Embryonic facial prominence (tissue), 1 donor: ENCODE results near the gene HP.
"Not testable (repeated sequence)": the region's sequence is repeated elsewhere in the genome, so short reads cannot be mapped to it uniquely, and the experiment has no call there.

ENCODE experiments used
- DNase-seq: peaks from one replicate; pipeline ENCODE4 v3.0.0-alpha.2; 2016; ENCODE audit errors: extremely low spot score

Gene HP, protein sequence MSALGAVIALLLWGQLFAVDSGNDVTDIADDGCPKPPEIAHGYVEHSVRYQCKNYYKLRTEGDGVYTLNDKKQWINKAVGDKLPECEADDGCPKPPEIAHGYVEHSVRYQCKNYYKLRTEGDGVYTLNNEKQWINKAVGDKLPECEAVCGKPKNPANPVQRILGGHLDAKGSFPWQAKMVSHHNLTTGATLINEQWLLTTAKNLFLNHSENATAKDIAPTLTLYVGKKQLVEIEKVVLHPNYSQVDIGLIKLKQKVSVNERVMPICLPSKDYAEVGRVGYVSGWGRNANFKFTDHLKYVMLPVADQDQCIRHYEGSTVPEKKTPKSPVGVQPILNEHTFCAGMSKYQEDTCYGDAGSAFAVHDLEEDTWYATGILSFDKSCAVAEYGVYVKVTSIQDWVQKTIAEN

DNA sequence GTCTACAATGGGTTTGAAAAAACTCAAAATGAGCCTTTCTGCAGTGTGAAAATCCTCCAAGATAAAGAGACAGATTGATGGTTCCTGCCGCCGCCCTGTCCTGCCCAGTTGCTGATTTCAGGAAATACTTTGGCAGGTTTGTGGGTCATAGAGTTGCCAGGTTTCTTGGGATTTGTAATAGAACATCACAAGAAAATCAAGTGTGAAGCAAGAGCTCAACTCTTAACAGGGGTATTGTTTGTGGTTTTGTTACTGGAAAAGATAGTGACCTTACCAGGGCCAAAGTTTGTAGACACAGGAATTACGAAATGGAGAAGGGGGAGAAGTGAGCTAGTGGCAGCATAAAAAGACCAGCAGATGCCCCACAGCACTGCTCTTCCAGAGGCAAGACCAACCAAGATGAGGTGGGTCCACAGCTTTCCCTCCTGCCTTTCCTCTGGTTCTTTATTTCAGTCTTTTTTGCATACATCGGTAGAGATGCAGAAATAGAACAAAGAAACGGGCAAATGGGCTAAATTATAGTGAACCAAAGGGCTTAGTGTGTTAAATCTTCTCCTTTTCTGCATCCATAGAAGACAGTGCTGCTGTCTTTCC lies at the start of gene HP:
Gene HP (plus strand): TSS at position 252 of the 594 bp plus-strand sequence. CDS start 148 bp downstream, at position 400.
- not testable (repeated sequence) for DNase-seq

DNA sequence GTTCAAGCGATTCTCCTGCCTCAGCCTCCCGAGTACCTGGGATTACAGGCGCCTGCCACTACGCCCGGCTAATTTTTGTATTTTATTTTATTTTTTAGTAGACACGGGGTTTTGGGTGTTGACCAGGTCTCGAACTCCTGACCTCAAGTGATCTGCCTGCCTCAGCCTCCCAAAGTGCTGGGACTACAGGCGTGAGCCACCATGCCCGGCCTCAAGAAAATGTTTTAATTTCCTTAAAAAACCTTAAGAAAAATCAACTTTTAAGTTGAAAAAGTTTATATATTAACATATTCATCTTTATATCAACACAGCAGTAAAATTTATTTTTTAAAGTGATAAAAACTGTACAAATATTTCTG lies 46.3 kb upstream of the HP start:
- not testable (repeated sequence) for DNase-seq

DNA sequence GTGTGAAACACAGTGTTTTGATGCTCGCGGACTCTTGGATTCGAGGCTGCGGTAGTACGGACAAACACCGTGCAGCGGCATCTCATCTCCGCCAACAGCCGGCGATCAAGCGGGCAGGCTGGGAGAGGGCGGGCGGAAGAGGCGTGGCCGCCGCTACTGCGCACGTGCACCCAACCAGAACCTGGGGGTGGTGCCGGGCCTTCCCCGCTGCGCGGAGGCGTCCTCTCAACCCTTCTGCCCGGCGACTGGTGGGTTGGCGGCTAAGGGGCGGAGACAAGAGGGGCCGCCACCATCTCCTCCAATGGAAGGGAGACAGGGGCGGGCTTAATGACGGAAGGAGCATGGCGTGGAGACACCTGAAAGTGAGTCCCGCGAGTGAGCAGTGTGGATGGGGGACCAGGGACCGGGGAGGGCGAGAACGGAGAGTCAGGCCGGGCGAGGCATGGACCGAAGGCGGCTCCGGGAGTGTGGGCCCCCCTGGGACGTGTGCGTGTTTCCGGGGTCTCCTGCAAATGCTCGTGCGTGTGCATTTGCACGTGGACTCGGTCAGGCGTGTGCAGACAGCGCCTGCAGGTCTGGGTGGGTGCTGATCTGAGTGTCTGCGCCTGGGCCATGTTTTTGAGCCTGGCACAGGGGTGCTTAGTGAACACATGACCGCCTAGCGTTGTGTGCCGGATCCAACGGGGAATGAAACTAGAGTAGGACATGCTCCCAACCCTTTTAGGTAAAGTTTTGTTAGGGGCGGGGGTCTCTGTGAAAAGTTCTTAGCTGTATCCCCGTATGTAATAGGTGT lies 45.7 kb upstream of the HP start, which contains the start of gene DHODH:
Gene DHODH (plus strand): TSS at position 321 of the 793 bp plus-strand sequence. CDS start 21 bp downstream, at position 342.
- DNase-seq: peak; percentile 94

DNA sequence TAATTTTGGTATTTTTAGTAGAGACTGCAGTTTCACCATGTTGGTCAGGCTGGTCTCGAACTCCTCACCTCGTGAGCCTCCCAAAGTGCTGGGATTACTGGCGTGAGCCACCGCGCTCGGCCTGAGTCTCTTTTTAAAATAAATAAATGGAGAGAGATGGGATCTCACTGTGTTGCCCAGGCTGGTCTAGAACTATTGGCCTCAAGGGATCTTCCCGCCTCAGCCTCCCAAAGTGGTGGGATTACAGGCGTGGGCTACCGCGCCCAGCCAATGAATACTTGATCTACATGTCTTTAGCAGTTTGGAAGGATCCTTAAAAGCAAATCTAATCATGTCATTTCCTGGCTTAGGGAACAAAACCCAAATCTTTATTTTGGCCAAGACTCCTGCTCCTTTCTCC lies 44.5 kb upstream of the HP start:
- no peak for DNase-seq

DNA sequence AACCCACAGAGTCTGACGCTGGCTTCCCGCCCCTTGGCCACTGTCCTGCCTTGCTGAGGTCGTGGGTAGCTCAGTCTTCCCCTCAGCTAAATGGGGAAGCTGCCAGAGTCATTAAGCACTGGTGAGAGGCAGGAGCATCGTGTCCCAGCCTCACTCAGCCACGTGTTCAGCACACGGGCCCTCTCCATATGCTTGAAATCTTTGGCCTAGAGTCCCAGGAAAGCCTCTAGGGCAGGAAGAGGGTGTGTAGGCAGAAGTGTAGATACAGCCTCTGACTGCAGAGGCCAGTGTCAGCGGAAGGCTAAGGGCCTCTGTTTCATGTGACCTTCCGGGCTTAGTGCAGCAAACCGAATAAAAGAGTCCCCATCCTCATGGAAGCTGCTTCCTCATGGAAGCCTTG lies 41.7 kb upstream of the HP start:
- no peak for DNase-seq

DNA sequence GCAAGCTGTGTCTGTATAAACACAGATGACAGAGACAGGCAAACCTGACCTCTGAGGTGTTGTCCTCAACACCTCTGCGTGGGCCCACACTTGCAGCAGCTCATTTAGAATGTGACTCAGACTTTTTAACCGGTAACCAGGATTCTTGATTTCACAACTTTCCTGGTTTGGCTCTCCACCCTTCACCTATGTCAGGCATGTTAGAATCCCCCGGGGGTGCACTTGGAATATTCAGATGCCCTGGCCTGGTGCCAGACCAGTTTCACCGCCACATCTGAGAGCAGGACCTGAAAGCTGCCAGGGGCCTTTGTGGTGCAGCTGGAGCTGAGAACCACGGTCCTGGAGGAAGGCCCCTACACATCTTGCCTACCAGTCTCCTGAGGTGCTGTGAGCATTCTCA lies 40.9 kb upstream of the HP start:
- DNase-seq: no peak

DNA sequence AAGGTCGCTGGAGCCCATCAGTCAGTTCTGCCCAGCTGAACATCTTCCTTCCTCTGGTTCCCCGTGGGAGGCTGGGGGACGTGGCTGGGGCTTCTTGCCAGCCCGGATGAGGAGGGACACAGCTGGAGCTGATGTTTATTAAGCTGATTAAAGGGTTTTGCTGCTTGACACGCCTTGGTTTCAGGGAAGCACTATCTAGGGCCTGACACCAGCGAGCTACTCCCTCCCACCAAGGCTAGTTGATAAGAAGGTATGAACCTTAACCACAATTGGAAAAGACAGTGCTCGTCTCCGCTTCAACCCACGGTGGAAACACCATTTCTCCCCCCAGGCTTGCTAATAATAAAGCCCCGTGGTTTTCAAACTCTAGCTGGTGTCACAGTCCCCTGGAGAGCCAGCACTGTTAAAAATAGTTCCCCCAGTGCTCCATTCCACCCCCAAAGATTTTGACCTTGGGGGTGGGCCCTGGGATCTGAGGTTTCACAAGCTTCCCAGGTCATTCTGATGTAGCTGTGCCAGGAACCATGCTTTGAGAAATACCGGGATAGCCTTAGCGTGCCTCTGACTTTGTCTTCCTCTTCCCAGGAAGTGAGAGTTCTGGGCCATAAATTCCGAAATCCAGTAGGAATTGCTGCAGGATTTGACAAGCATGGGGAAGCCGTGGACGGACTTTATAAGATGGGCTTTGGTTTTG lies 40.3 kb upstream of the HP start:
- no peak for DNase-seq

DNA sequence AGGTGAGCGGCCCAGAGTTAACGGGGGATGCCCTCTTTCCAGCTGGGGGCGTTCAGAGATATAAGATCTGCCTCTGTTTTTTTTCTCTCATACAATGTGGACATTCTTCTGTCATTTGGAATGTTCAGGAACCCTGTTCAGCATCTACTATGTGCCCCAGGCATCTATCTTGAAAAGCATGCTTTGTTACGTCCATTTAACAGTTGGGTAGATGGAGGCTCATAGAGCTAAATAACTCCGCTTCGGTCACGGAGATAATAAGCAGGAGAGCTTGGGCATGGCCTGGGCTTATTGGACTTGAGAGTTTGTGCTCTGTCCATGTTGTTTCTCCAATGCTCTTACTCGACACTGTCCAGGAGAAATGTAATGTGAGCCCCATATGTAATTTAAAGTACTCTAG lies 39.6 kb upstream of the HP start:
- no peak for DNase-seq

DNA sequence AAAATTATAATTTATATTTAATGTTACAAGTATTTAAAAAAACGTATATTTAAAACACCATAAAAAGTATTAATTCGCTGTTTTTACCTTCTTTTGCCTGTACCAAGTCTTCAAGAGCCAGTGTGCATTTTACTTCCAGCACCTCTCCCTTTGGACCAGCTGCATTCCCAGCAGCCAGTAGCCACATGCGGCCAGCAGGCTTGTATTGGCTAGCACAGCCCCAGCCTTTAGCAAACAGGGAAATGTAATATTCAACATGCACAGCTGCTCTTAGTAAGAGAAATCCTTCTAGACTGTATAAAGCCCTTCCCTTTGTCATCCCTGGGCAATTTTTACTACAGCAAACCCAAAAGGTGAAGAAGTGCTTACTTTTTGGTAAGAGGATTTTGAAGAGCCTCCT lies 39.2 kb upstream of the HP start:
- no peak for DNase-seq

DNA sequence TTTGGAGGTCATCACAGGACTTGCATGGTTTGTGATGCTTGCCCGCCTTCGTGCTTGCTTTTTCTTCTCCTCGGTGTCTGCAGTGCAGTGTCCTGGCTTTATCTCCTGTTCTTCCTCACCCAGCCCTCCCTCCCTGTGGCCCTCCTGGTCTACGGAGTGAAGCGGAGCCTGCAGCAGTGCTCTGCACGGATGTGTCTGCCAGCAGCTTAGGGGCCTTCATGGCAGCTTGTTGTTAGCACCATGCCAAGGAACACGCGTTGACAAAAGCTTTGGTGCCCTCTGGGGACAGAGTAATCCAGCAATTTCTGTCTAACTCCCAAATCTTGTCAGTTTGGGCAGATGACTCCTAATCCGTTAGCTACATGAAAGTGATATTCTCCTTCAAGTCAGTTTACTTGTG lies 35.8 kb upstream of the HP start:
- no peak for DNase-seq

DNA sequence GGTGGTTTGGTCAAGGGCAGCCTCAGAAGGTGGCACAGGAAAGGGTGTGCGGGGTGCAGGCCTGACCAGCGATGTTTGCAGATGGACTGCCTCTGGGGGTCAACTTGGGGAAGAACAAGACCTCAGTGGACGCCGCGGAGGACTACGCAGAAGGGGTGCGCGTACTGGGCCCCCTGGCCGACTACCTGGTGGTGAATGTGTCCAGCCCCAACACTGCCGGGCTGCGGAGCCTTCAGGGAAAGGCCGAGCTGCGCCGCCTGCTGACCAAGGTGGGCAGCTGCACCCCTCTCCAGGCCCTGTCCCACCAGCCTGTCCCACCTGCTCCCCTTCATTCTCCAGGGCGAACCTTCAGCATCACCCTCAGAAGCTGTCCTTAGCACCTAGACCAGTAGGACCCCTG lies 33.3 kb upstream of the HP start:
- DNase-seq: no peak

DNA sequence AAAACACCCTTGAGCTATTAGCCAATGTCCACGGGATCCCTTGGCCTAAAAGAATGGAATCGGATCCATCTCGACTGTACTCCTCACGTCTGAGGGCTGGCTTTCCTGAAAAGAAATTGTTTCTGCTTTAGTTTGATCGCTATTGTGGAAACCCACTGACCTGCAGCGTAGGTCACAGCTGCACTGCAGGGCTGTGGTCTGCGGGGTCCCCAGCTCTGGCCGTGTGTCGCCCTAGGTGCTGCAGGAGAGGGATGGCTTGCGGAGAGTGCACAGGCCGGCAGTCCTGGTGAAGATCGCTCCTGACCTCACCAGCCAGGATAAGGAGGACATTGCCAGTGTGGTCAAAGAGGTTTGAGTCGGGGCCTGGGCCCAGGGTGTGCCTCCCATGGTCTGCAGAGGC lies 32.2 kb upstream of the HP start:
- no peak for DNase-seq

DNA sequence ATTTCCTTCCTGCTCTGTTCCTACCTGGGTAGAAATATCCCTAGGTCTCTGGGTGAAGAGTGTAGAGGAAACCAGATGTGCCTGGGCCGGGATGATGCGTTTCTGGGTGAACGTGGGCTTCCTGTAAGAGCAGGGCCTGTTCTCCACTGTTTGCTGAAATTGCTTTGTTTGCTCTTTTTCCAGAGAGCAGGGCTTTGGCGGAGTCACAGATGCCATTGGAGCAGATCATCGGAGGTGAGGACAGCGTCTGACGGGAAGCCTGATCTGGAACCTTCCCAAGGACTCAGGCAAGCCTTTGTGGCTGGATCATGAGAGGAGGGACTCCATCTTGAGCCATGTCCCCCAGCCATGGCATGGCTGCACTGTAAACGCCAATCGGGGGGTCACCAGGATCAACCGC lies 30.3 kb upstream of the HP start:
- DNase-seq: no peak

DNA sequence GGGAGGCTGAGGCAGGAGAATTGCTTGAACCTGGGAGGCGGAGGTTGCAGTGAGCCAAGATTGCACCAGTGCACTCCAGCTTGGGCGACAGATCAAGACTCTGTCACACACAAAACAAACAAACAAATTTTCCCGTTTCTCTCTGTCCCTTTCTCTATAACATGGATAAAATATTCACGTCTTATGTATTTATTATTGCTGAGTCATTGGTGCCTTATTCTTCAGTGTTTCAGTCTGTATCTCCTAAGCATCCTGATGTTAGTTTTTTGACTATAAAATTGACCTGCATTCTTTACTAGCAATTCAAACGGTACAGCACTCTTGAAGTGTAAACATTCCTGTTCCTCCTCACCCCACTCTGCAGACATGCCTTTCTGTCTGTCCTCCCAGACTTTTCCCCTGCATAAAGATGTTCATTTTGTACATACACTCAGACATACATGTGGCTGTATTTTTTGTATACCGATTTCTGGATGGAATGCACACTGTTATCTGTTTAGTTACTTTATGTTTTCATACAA lies 29.4 kb upstream of the HP start:
- no peak for DNase-seq

DNA sequence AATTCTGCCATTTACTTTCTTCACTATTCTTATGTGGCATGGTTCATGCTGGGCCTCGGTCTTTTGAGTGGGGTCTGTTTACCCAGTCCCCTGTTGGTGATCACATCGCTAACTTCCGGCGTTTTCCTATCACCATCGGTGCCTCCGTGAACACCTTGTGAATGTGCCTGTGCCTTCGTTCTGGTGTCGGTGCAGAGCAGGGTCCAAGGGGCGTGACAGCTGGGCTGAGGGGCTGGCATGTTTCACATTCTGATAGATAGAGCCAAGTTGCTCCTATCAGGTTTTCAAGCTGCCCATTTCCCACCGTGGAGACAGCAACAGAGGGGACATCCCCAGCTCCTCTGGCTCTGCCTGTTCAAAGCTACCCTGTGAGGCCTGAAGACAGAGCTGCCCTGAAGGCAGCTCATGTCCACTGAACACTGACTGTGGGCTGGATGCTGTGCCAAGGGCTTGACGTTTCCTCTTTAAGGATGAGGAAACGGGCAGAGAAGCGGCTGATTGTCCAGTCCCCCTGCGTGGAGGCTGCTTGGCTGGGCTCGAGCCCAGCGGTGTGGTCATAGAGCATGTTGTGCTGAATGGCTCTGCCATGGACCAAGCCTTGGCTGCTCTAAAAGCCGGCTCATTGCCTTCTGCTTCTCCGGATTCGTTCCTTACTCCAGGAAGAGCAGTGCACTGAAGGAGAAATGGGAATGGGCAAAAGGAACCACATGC lies 28.7 kb upstream of the HP start:
- DNase-seq: no peak

DNA sequence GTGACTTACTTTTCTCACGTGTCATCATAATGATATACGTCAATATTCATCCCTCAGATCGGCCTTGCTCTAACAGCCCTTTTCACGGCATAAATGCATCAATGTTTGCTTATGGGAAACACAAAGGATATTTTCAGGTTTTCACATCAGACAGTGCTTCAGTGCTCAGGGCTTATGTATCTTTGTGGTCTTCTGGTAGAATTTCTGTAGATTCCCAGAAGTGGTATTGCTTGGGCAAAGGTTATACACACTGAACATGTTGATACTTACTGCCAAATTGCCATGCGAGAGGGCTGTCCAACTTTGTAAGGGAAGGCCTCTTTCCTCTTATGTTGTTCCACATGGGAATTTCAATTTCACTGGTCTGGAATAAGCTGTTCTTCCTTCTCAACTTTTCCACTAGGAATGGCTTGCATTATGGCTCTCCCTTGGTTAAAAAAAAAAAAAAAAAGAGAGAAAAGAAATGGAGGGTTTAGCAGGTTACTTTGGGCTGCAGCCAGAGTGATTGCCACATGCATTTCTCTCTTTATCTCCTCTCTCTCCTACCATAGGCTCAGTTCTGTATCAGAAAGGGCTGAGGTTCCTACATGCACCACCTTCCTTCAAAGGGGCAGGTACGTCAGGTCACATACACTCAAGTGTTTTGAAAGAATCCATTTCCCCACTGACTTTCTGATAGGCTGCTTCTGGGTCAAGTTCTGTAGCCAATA lies 26.5 kb upstream of the HP start:
- no peak for DNase-seq

DNA sequence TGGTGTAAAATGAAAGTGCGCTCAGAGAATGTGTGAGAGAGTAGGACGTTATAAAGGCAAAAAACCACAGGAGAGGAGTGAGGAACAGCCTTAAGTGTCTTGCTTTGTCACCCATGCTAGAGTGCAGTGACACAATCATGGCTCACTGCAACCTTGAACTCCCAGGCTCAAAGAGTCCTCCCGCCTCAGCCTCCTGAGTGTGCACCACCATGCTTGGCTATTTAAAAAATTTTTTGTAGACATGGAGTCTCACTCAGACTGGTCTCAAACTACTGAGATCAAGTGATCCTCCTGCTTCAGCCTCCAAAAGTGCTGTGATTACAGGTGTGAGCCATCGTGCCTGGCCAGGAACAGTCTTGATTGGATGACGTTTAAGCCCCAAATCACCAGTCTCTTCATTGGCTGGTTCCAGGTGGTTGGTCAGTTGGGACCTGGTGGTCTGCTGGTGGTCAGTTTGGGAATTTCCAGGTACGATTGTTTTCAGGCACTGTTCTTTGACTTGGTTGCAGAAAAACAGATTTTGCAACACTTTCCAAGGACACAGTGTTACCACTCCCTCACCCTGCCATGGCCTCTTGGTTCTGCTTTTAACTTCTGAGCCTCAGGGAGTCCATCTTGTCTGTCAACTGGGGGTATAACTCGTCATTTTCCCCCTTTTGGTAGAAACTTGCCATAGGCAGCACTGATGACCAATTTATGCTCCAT lies 24.6 kb upstream of the HP start:
- no peak for DNase-seq

DNA sequence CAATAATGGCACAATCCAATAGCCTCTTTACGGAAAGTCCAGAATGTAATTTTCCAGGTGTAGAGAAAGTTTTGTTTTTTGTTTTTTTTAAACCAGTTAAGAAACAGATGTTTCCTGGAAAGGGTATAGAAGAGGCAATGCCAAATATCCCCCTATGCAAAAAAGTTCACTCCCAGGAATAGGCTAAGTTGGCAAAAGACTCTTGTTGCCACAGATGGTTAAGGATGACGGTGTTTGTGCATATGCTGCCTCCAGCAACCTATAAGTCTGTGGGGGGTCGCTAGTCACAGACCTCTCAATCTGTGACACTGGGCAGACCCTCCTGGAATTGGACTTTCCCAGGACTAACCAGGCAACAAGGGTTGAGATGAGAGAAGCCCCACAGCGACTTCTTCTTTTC lies 20.9 kb upstream of the HP start:
- DNase-seq: no peak

DNA sequence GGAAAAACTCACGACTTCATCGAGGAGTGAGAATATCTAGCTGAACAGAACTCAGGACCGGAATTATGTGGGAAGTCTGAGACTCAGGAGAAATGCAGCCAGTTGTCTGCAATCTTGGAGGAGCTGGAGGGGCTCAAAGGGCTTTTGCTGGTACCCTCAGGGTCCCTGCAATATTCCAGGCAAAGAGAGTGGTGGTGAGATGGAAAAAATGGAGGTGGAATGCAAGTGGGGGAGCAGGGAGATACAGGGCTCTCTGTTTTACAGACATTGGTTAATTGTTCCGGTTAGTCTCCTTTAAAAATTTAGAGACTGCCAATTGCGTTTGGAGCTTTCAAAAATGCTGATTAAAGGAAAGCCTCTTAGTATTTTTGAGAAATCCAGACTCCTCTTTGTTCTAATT lies 18.2 kb upstream of the HP start:
- no peak for DNase-seq

DNA sequence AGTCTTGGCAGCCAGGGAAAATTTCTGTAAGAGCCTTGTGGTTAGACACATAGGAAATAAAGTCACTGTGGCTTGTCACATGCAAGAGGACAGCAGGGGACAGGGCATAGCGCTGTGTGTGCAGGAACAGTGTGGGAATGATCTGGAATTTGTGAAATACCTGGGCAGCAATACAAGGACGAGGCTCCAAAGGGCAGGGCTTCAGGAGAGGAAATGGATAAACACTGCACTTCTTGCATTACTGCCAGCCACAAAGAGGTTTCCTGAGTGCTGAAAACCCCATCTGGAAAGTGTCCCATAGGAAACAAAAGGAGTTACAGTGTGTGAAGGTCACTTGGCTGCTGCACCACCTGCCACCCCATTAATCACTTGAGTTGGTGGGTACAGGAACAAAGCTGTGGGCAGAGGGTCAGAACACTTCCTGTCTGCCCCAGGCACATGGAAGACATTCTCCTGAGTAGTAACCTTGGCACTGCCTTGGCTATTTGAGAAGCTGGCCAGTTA lies 12.1 kb upstream of the HP start:
- DNase-seq: no peak
